Measurements from ENCODE around the gene JADE2.
"Not testable (repeated sequence)": the region's sequence is repeated elsewhere in the genome, so short reads cannot be mapped to it uniquely, and the experiment has no call there.

Gene JADE2

DNA sequence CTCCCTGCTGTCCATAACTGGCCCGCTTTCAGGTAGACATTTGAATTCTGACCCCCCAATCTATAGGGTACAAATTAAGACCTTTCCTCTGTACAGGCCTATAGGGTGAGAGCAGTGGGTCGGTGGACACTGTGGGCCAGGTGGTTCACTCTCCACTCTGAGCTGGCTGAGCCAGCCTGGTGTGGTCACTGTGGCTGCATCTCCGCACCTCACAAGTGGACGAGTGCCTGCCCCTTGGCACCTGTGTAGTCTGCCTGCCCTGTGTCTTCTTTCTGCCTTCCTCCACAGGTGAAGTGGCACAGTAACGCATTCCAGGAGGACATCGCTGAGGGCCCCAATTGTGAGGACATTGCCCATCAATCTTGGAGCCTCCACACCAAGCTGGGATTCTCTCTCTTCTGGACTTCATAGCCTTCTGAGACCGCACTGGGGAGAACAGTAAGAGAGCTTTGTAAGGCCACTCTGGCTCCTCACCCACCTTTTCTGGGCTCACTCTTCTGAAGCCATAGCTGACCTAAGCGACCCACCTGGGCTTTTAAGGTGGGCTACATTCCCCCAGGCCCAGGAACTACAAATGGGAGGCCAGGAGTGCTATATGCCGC lies 33.5 kb upstream of the JADE2 start:
- in situ Hi-C loops (cut with MboI; ENCODE audit: low sequenced_read_pairs, unreplicated experiment) = no loop called here
- TF ChIP-seq CTCF (IDR thresholded peaks at IDR 0.05; ENCODE audit: borderline replicate concordance, control extremely low read depth, extremely low read depth, insufficient read depth, missing control alignments) = no peak
- no peak for DNase-seq (ENCODE audit: low spot score)

DNA sequence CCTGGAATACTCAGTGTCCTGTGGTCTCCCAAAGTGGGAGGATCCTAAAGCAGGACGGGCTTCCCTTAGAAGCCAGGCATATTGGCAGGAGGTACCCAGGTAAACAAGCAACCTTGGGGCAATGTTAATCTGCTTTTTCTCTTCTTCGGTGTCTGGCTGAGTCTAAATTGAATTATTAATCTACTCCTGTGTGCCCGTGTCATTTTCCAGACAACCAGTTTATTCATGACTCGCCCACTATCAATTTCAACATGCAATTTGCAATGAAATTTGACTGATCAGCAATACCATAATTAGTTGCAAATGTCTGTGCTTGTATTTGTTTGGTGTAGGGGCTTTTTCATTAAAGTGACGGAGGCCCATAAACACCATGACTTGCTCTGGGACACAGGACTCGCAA lies 32.9 kb upstream of the JADE2 start:
- no peak for DNase-seq (ENCODE audit: low spot score)
- in situ Hi-C loops (cut with MboI; ENCODE audit: low sequenced_read_pairs, unreplicated experiment) = no loop called here
- TF ChIP-seq CTCF (IDR thresholded peaks at IDR 0.05; ENCODE audit: borderline replicate concordance, control extremely low read depth, extremely low read depth, insufficient read depth, missing control alignments) = no peak

DNA sequence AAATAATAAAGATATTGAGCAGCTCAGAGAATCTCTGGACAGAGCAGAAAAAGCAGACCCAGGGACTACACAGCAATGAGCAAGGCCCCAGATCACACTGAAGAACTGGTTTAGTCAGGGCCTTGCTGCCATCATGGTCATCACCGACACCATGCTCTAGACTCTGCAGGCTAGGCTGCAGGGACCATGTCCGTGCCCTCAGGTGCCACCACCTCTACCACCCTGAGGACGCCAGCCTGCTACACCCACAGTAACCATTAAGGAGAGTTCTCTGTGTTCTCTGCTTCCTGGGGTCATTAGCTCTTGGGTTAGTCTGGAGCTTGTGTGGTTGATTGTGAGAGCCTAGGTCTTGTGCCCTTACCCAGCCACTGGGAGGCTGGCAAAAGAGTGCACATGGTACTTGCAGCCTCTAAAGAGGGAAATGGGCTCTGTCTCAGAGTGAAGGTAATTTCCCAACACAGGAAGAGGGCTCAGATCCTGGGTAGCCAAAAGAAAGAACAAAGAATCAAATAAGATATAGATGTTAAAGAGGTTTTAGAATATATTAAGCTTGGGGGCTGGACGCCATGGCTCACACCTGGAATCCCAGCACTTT lies 31.9 kb upstream of the JADE2 start:
- in situ Hi-C loops (cut with MboI; ENCODE audit: low sequenced_read_pairs, unreplicated experiment) = no loop called here
- DNase-seq (ENCODE audit: low spot score) = no peak
- TF ChIP-seq CTCF (IDR thresholded peaks at IDR 0.05; ENCODE audit: borderline replicate concordance, control extremely low read depth, extremely low read depth, insufficient read depth, missing control alignments) = no peak

- in situ Hi-C loops (cut with MboI; ENCODE audit: low sequenced_read_pairs, unreplicated experiment) = no loop called here
- no peak for TF ChIP-seq CTCF (IDR thresholded peaks at IDR 0.05; ENCODE audit: borderline replicate concordance, control extremely low read depth, extremely low read depth, insufficient read depth, missing control alignments)
- DNase-seq (ENCODE audit: low spot score) = no peak
Measured at GRCh38 chr5:134494780-134495179, 30.7 kb upstream of the JADE2 start.

- in situ Hi-C loops (cut with MboI; ENCODE audit: low sequenced_read_pairs, unreplicated experiment); DNase-seq (ENCODE audit: low spot score): not testable (repeated sequence)
Measured at GRCh38 chr5:134499905-134500304, 25.6 kb upstream of the JADE2 start.

- no peak for DNase-seq (ENCODE audit: low spot score)
- in situ Hi-C loops (cut with MboI; ENCODE audit: low sequenced_read_pairs, unreplicated experiment) = no loop called here
- TF ChIP-seq CTCF (IDR thresholded peaks at IDR 0.05; ENCODE audit: borderline replicate concordance, control extremely low read depth, extremely low read depth, insufficient read depth, missing control alignments) = no peak
Measured at GRCh38 chr5:134500699-134501430, 24.6 kb upstream of the JADE2 start.

GRCh38 chr5:134502259-134502658 lies 23.2 kb upstream of the JADE2 start:
- TF ChIP-seq CTCF (IDR thresholded peaks at IDR 0.05; ENCODE audit: borderline replicate concordance, control extremely low read depth, extremely low read depth, insufficient read depth, missing control alignments) = no peak
- in situ Hi-C loops (cut with MboI; ENCODE audit: low sequenced_read_pairs, unreplicated experiment) = no loop called here
- no peak for DNase-seq (ENCODE audit: low spot score)
